ENCODE results near the gene MAOA.

- no peak for TF ChIP-seq CTCF (IDR thresholded peaks at IDR 0.05 in 2 of 3, conservative IDR thresholded peaks at IDR 0.05 in 1 of 3; ENCODE audit: insufficient read depth in 2 of 3, low read depth in 1 of 3, low read length in 3 of 3)
- no peak for TF ChIP-seq FOXP4 (CRISPR knock-in tag; IDR thresholded peaks at IDR 0.05; ENCODE audit: borderline replicate concordance)
Measured at GRCh38 chrX:43664708-43665107, 8.6 kb downstream of the MAOA start.
